GM18868 (cell line): ENCODE results near the gene SMIM24.

Source experiments
- ATAC-seq: cut with Tn5 transposase; IDR thresholded peaks from one replicate; pipeline ENCODE4 v1.9.1; 2021; ENCODE audit warnings: mild to moderate bottlenecking, moderate library complexity; ENCODE audit not compliant: unreplicated experiment

The SMIM24 gene

GRCh38 chr19:3476830-3477229 is 3.5 kb downstream of the SMIM24 start:
- ATAC-seq: no peak

GRCh38 chr19:3475449-3475848 is 4.9 kb downstream of the SMIM24 start:
- ATAC-seq: no peak

GRCh38 chr19:3474614-3475013 is 5.7 kb downstream of the SMIM24 start:
- no peak for ATAC-seq

GRCh38 chr19:3474010-3474409 is 6.3 kb downstream of the SMIM24 start:
- no peak for ATAC-seq

- no peak for ATAC-seq
These were observed 8.2 kb downstream of the SMIM24 start for GRCh38 chr19:3471954-3472655.

GRCh38 chr19:3470500-3471128 is 9.7 kb downstream of the SMIM24 start:
- ATAC-seq: no peak

- ATAC-seq: no peak
These were observed 10.5 kb downstream of the SMIM24 start for GRCh38 chr19:3469638-3470499.

- ATAC-seq: no peak
These were observed 12.1 kb downstream of the SMIM24 start for GRCh38 chr19:3468211-3468610.

GRCh38 chr19:3467437-3468198 is 12.7 kb downstream of the SMIM24 start:
- no peak for ATAC-seq

- no peak for ATAC-seq
These were observed 13.7 kb downstream of the SMIM24 start for GRCh38 chr19:3466635-3467034.

GRCh38 chr19:3465552-3465951 is 14.8 kb downstream of the SMIM24 start:
- no peak for ATAC-seq

GRCh38 chr19:3464587-3465235 is 15.6 kb downstream of the SMIM24 start:
- ATAC-seq: no peak

- no peak for ATAC-seq
These were observed 16.4 kb downstream of the SMIM24 start for GRCh38 chr19:3463714-3464586.

GRCh38 chr19:3462991-3463713 is 17.2 kb downstream of the SMIM24 start:
- ATAC-seq: no peak

- ATAC-seq: no peak
These were observed 20.3 kb downstream of the SMIM24 start for GRCh38 chr19:3459965-3460582.

GRCh38 chr19:3459089-3459881 is 21.0 kb downstream of the SMIM24 start:
- ATAC-seq: no peak

- ATAC-seq: no peak
These were observed 21.9 kb downstream of the SMIM24 start for GRCh38 chr19:3458229-3459088.
